ENCODE data around the gene USP48. TPM values are rescaled to one million over a fixed set of nuclear protein-coding genes. Genes with fewer than 3 reads are reported as not detected.

USP48 gene
- total and polyA plus RNA-seq, 2 of the 8 experiments (the other 6 are each of a cell fraction or from before 2014, with no cell fraction given): 12.8 to 83.5 TPM

DNA sequence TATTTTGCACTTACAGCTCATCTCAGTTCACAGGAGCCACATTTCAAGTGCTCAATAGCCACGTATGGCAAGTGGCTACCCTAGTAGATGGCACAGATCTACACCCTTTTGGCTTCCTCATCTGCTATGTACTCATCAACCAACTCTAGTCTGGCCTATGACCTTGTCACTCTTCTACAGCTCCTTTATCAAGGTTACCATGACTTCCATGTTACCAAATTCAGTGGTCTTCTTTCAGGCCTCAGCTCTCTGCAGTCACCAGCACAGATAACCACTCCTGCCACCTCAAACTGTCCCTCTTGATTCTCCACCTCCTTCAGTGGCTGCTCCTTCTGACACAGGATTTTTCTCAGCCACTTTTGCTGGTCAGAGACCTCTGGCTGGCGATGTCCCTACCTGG, 11.7 kb upstream of the USP48 start:
- TF ChIP-seq MAFK (IDR thresholded peaks at IDR 0.05; ENCODE audit: low read depth, low read length): no peak
- TF ChIP-seq FOSL1 (IDR thresholded peaks at IDR 0.05; ENCODE audit: insufficient read depth, low read depth, low read length): no peak
- TF ChIP-seq, protein P1, sequence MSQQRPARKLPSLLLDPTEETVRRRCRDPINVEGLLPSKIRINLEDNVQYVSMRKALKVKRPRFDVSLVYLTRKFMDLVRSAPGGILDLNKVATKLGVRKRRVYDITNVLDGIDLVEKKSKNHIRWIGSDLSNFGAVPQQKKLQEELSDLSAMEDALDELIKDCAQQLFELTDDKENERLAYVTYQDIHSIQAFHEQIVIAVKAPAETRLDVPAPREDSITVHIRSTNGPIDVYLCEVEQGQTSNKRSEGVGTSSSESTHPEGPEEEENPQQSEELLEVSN (IDR thresholded peaks at IDR 0.05): no peak
- no peak for TF ChIP-seq NANOG (IDR thresholded peaks at IDR 0.05; ENCODE audit: insufficient read depth, low read depth, low read length, poor library complexity, severe bottlenecking)
- no peak for TF ChIP-seq HDAC2 (IDR thresholded peaks at IDR 0.05; ENCODE audit: borderline replicate concordance in 1 of 2, low read depth in 2 of 2, low read length in 2 of 2)
- no peak for TF ChIP-seq KDM5A (IDR thresholded peaks at IDR 0.05; ENCODE audit: low read length)
- TF ChIP-seq NRF1 (IDR thresholded peaks at IDR 0.05; ENCODE audit: low read depth, low read length): no peak
- TF ChIP-seq SIRT6 (IDR thresholded peaks at IDR 0.05; ENCODE audit: low read length): no peak
- no peak for TF ChIP-seq POLR2A (IDR thresholded peaks at IDR 0.05; ENCODE audit: control extremely low read depth in 1 of 2, low read depth in 2 of 2, low read length in 2 of 2)
- no peak for TF ChIP-seq SUZ12 (IDR thresholded peaks at IDR 0.05; ENCODE audit: low read length)
- Histone ChIP-seq H2BK5ac (ENCODE audit: low read depth, low read length) (no peak overlapping the region), H3K4me1 (replicated peaks in 1 of 4; ENCODE audit: control insufficient read depth in 3 of 4, insufficient read depth in 4 of 4, low read length in 3 of 4) (peaks cover 0 to 2% (median 0%) of the 10 kb centered on the region in 4 experiments; a peak in 1 of 7 replicates), H3K27me3 (replicated peaks in 1 of 4; ENCODE audit: control insufficient read depth in 3 of 4, extremely low read depth in 1 of 4, insufficient read depth in 3 of 4, low read length in 3 of 4) (no peaks in the 10 kb centered on the region), H2BK120ac (replicated peaks; ENCODE audit: low read depth, low read length) (no peak overlapping the region), H3K18ac (ENCODE audit: extremely low read depth, low read length) (no peak overlapping the region), H3K36me3 (ENCODE audit: control insufficient read depth in 2 of 4, insufficient read depth in 4 of 4, low read length in 3 of 4) (no peaks in the 10 kb centered on the region), H3K27ac (ENCODE audit: low read depth, low read length) (no peak overlapping the region), H3K14ac (ENCODE audit: insufficient read length) (no peak overlapping the region), H2AFZ (ENCODE audit: low read length) (no peak overlapping the region), H3K23me2 (ENCODE audit: low read depth, low read length) (no peaks in the 10 kb centered on the region), H3K4ac (replicated peaks; ENCODE audit: insufficient read length, low read depth, low read length) (no peak overlapping the region), H2BK15ac (ENCODE audit: low read length) (0 out of 2 replicates have a peak overlapping the region, but pooled peaks have one; percentile 55), H4K5ac (ENCODE audit: insufficient read length, low read depth, low read length) (no peak overlapping the region), H3K56ac (replicated peaks; ENCODE audit: insufficient read length, low read depth, low read length) (no peak overlapping the region), H3K23ac (ENCODE audit: insufficient read length) (no peak overlapping the region), H3K79me2 (ENCODE audit: control insufficient read depth in 1 of 2, insufficient read depth in 2 of 2, low read length in 2 of 2) (no peaks in the 10 kb centered on the region), H4K91ac (replicated peaks; ENCODE audit: insufficient read length, low read length) (no peak overlapping the region), H3K9ac (replicated peaks in 1 of 4; ENCODE audit: extremely low read depth in 1 of 4, low read depth in 3 of 4, low read length in 3 of 4) (no peak overlapping the region), H2AK5ac (ENCODE audit: low read depth, low read length) (no peak overlapping the region), H3K4me3 (ENCODE audit: extremely low read depth in 1 of 4, insufficient read depth in 2 of 4, low read depth in 3 of 4, low read length in 4 of 4) (no peak overlapping the region), H3K4me2 (ENCODE audit: insufficient read depth in 1 of 2, low read depth in 2 of 2, low read length in 2 of 2) (no peak overlapping the region), H2BK20ac (ENCODE audit: low read length) (no peak overlapping the region; the same call in 1 of the 2 replicates), H2BK12ac (ENCODE audit: low read depth, low read length) (no peak overlapping the region), H3K79me1 (ENCODE audit: low read depth, low read length) (no peaks in the 10 kb centered on the region), H4K8ac (ENCODE audit: extremely low read depth, insufficient read depth, low read length) (no peak overlapping the region), H4K20me1 (replicated peaks in 1 of 2; ENCODE audit: control insufficient read depth in 1 of 2, insufficient read depth in 2 of 2, low read length in 2 of 2) (no peaks in the 10 kb centered on the region), H3K9me3 (ENCODE audit: insufficient read depth in 2 of 2, low read depth in 1 of 2, low read length in 1 of 2) (no peaks in the 10 kb centered on the region)
- ChIA-PET POLR2A (ENCODE audit: partially characterized antibody) (interaction anchor here (0.6 to 1.0 kb wide), 3 partner anchors 11 to 139 kb away, joined by 3 to 6 read pairs (median 5); no protein-coding TSS in a partner anchor), CTCF (ENCODE audit: partially characterized antibody) (interaction anchor here (0.7 to 1.0 kb wide), 4 partner anchors 10 to 574 kb away, joined by 3 to 5 read pairs (median 3); no protein-coding TSS in a partner anchor)
- WGBS, 2 experiments (ENCODE audit: extremely low coverage in 1 of 2, insufficient coverage in 1 of 2, insufficient read length in 1 of 2, insufficient replicate concordance in 2 of 2, low coverage in 1 of 2, low lambda C conversion rate in 2 of 2, missing lambda C conversion rate in 1 of 2): 86% methylated on average over 2 of the region's 2 CpGs; no CpG with 5 or more reads in 1 of the 2 experiments
- FAIRE-seq (no peak), DNase-seq (ENCODE audit: low read depth in 1 of 2, low spot score in 2 of 2) (no peak)
